GM18520 (cell line): ENCODE measurements around the gene MPPED1.

Experiments
- ATAC-seq: cut with Tn5 transposase; IDR thresholded peaks from one replicate; pipeline ENCODE4 v1.9.1; 2021; ENCODE audit not compliant: unreplicated experiment

MPPED1 gene

GRCh38 chr22:43428521-43428920 is 16.7 kb downstream of the MPPED1 start:
- no peak for ATAC-seq

DNA sequence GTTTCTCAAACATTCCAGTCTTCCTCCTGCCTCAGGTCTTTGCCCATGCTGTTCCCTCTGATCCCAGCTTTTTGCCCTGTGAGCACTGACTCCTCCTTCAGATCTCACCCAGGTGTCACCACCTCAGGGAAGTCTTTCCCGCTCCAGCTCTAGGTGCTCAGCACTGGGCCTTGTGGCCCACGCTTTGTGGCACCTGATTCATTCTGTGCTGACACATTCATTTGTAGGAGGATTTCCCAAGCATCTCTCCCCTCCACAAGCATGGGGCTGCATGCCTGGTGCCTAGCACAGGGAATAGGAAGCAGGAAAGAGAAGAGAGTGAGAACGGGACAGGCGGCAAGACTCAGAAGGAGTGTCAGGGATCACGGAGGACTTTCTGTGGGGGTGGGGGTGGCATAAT is 17.6 kb downstream of the MPPED1 start:
- ATAC-seq = no peak

DNA sequence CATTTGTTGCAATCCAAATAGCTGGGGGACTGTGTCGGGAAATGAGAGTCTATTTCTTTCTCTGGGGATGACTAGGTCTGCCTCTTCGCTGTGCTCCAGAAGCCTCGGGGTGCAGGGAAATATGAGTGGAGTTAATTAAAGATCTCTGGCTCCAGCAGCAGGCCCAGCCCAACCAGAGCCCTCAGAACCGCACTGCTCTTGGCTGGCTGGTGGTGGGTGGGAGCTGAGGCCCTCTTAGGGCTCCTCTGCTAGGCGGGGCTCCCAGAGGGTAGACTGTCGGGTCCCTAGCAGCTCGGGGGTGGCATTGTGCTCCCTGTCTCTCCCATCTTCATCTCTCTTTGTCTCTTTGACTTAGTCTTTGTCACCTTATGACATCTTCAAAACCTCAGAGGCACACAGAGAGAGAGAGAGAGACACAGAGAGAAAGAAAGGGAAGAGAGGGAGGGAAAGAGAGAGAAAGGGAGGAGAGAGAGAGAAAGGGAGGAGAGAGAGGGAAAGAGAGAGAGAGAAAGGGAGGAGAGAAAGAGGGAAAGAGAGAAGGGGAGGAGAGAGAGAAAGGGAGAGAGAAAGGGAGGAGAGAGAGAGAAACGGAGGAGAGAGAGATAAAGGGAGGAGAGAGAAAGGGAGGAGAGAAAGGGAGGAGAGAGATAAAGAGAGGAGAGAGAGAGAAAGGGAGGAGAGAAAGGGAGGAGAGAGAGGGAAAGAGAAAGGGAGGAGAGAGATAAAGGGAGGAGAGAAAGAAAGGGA is 20.2 kb downstream of the MPPED1 start:
- ATAC-seq = no peak

DNA sequence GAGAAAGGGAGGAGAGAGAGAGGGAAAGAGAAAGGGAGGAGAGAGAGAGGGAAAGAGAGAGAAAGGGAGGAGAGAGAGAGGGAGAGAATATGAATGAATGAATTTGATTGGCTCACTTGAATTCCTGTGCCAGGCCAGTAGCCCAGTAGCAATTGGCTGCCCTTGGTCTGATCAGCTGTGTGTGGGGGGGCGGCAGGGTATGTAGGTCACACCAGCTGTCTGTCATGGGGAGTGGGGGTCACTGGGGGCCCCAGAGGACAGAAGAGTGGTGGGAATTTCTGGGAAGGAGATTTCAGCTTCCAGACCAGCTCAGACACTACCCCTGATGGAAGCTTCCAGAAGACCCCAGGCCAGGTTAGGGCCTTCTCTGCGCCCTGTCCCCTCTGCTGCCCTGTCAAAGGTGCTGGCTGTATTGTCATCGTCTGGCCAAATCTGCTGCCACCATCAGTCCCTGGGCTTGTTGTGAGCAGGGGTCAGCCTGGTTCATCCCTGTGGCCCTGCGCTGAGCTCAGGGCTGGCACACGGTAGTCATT is 21.1 kb downstream of the MPPED1 start:
- ATAC-seq = no peak

- no peak for ATAC-seq
Measured at GRCh38 chr22:43433451-43434274, 21.8 kb downstream of the MPPED1 start.

- no peak for ATAC-seq
Measured at GRCh38 chr22:43434275-43434927, 22.6 kb downstream of the MPPED1 start.

DNA sequence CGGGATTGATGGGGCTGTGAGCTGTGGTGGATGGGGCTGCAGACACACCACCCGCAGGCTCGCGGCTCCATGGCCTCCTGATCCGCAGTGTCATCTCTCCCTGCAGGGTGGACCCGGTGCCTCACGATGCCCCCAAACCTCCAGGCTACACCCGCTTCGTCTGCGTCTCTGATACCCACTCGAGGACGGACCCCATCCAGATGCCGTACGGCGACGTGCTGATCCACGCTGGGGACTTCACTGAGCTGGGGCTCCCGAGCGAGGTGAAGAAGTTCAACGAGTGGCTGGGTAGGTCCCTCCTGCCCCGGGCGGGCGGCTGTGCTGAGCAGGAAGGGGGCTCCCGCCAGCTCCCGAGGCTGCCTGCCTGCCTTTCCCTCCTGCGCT is 23.1 kb downstream of the MPPED1 start:
- ATAC-seq = no peak

- no peak for ATAC-seq
Measured at GRCh38 chr22:43435851-43436811, 24.3 kb downstream of the MPPED1 start.

- no peak for ATAC-seq
Measured at GRCh38 chr22:43436868-43437267, 25.1 kb downstream of the MPPED1 start.

DNA sequence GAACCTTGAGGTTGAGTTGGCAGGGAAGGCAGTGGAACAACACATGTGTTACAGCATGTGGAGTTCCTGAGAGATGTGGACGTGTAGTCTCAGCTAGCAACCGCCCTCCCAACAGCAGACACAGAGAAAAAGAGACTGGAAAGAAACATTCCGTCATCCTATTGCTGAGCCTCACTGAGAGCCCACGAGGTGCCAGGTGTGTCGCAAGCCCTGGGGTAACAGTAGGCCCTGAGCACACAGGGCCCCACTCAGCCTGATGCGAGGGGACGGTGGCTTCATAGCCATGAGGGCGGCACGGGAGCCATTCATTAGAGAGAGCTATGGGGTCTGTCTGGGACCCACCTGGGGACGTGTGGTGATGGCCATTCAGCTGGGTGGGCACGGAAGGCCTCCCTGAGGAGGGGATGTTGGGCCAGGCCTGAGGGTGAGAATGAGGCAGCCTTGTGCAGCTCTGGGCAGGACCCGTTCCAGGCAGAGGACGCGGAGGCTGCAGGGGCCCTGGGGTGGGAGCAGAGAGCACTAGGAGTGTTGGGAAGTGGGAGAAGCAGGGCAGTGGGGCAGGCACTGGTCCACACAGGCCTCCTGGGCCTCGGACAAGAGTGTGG is 26.2 kb downstream of the MPPED1 start:
- ATAC-seq = no peak

- no peak for ATAC-seq
Measured at GRCh38 chr22:43438666-43439347, 27.0 kb downstream of the MPPED1 start.

GRCh38 chr22:43439368-43440103 is 27.7 kb downstream of the MPPED1 start:
- no peak for ATAC-seq

- ATAC-seq = no peak
Measured at GRCh38 chr22:43440104-43440387, 28.2 kb downstream of the MPPED1 start.

DNA sequence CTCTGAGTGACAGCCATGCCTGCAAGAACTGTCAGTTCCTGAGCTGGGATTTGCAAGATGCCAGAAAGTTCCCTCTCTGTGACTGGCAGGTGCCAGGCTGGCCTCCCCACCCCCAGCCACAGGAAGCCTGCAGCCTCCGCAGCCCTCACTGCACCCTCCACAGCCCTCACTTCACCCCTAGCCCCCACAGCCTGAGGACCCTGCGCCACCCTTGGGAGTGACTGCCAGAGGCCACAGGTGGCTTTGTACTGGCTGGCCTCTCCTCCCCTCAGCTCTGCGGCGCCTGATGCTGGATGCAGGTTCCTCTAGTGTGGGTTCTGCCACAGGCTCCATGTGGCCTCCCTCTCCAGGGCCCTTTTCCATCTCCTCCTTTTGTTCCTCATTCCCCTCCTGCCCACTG is 28.7 kb downstream of the MPPED1 start:
- no peak for ATAC-seq

GRCh38 chr22:43441216-43441615 is 29.4 kb downstream of the MPPED1 start:
- ATAC-seq = no peak

- ATAC-seq = no peak
Measured at GRCh38 chr22:43441751-43442150, 29.9 kb downstream of the MPPED1 start.

GRCh38 chr22:43442386-43443151 is 30.8 kb downstream of the MPPED1 start:
- ATAC-seq = no peak

GRCh38 chr22:43443152-43443471 is 31.3 kb downstream of the MPPED1 start:
- no peak for ATAC-seq
